IMR-90 (cell line): ENCODE measurements around the gene LRP3. TPM values are rescaled to one million over a fixed set of nuclear protein-coding genes. Genes with fewer than 3 reads are reported as not detected.
A peak's percentile ranks its signal among the peaks of the same experiment; 100 is the strongest.

Experiments used
- ATAC-seq: fragments of 200-7000 bp; cut with Tn5 transposase; 2 replicates; pipeline ENCODE4 v1.9.1; 2020; ENCODE audit warnings: low read depth, mild to moderate bottlenecking, moderate library complexity
- BruUV-seq: library from RNA; stranded (reverse); fragments of 400-500 nt; replicated peaks from 2 replicates; lab custom pipeline; 2021; lab: Mats Ljungman, UMichigan
- CTCF ChIA-PET: fragments of 300-600 bp; formaldehyde crosslinking; extraction: SDS; loops from one replicate; lab custom pipeline; 2021; ENCODE audit warnings: antibody characterized with exemption; lab: Yijun Ruan, JAX
- POLR2A ChIA-PET: fragments of 300-600 bp; sonication (Branson Sonifier 250); formaldehyde crosslinking; loops from one replicate; lab custom pipeline; 2022; ENCODE audit warnings: antibody characterized with exemption; ENCODE audit not compliant: unreplicated experiment; lab: Charles Lee
- DNase-seq: peaks from one replicate; pipeline ENCODE4 v3.0.0; 2013
- H2AFZ ChIP-seq: replicated peaks from 2 replicates; pipeline ENCODE3; 2013; ENCODE audit warnings: low read length, mild to moderate bottlenecking; ENCODE audit not compliant: poor library complexity
- H2AK5ac ChIP-seq: 2 replicates; pipeline ENCODE4 v1.6.1; 2013; ENCODE audit warnings: low read depth, low read length, inconsistent platforms
- H2AK9ac ChIP-seq: replicated peaks from 2 replicates; pipeline ENCODE3; 2013; ENCODE audit warnings: mild to moderate bottlenecking, low read depth, low read length, moderate library complexity; ENCODE audit not compliant: poor library complexity
- H2BK120ac ChIP-seq: 2 replicates; pipeline ENCODE4 v1.6.1; 2013; ENCODE audit warnings: low read depth, low read length, inconsistent platforms
- H2BK15ac ChIP-seq: 3 replicates; pipeline ENCODE4 v1.6.1; 2013; ENCODE audit warnings: low read depth, low read length, inconsistent platforms
- H2BK20ac ChIP-seq: 2 replicates; pipeline ENCODE4 v1.6.1; 2013; ENCODE audit warnings: low read depth, mild to moderate bottlenecking, inconsistent platforms, low read length, moderate library complexity
- H2BK5ac ChIP-seq: 2 replicates; pipeline ENCODE4 v1.6.1; 2013; ENCODE audit warnings: mild to moderate bottlenecking, low read depth, low read length, inconsistent platforms; ENCODE audit not compliant: poor library complexity, severe bottlenecking
- H3K14ac ChIP-seq: replicated peaks from 2 replicates; pipeline ENCODE4 v1.6.1; 2013; ENCODE audit warnings: low read depth, low read length, inconsistent platforms
- H3K18ac ChIP-seq: 2 replicates; pipeline ENCODE4 v1.6.1; 2013; ENCODE audit warnings: low read depth, low read length, control low read depth
- H3K23ac ChIP-seq: 2 replicates; pipeline ENCODE4 v1.6.1; 2013; ENCODE audit warnings: low read depth, low read length, inconsistent platforms
- H3K27ac ChIP-seq: 2 replicates; pipeline ENCODE4 v1.5.1; 2013; ENCODE audit warnings: mild to moderate bottlenecking, control low read depth, low read length; ENCODE audit not compliant: insufficient read depth
- H3K27me3 ChIP-seq: 2 replicates; pipeline ENCODE4 v1.6.1; 2013; ENCODE audit warnings: low read length; ENCODE audit not compliant: control insufficient read depth, insufficient read depth
- H3K36me3 ChIP-seq: 2 replicates; pipeline ENCODE4 v1.6.1; 2013; ENCODE audit warnings: low read length, mixed read lengths; ENCODE audit not compliant: control insufficient read depth, insufficient read depth
- H3K4ac ChIP-seq: 2 replicates; pipeline ENCODE4 v1.6.1; 2013; ENCODE audit warnings: low read depth, low read length, inconsistent platforms
- H3K4me1 ChIP-seq: 2 replicates; pipeline ENCODE4 v1.6.1; 2013; ENCODE audit warnings: low read length, mixed read lengths; ENCODE audit not compliant: control insufficient read depth, insufficient read depth
- H3K4me2 ChIP-seq: 2 replicates; pipeline ENCODE4 v1.6.1; 2013; ENCODE audit warnings: low read depth, mild to moderate bottlenecking, control low read depth, low read length, moderate library complexity
- H3K4me3 ChIP-seq: 2 replicates; pipeline ENCODE4 v1.5.1; 2013; ENCODE audit warnings: low read depth, mild to moderate bottlenecking, control low read depth, low read length, moderate library complexity; ENCODE audit not compliant: insufficient read depth
- H3K56ac ChIP-seq: 2 replicates; pipeline ENCODE4 v1.6.1; 2013; ENCODE audit warnings: low read length, inconsistent platforms; ENCODE audit not compliant: insufficient read depth; ENCODE audit errors: extremely low read depth
- H3K79me1 ChIP-seq, 2 experiments: 2 replicates each; pipeline ENCODE4 v1.6.1; 2013; ENCODE audit warnings: low read length in 2 of 2, inconsistent platforms in 1 of 2, low read depth in 1 of 2
- H3K9ac ChIP-seq: 2 replicates; pipeline ENCODE4 v1.6.1; 2013; ENCODE audit warnings: low read depth, low read length, control low read depth
- H3K9me1 ChIP-seq: 2 replicates; pipeline ENCODE4 v1.6.1; 2013; ENCODE audit warnings: low read length, inconsistent platforms; ENCODE audit not compliant: insufficient read depth
- H3K9me3 ChIP-seq: 2 replicates; pipeline ENCODE4 v1.6.1; 2013; ENCODE audit warnings: low read length; ENCODE audit not compliant: control insufficient read depth, insufficient read depth
- H4K20me1 ChIP-seq: 2 replicates; pipeline ENCODE4 v1.6.1; 2013; ENCODE audit warnings: low read length, inconsistent platforms; ENCODE audit not compliant: insufficient read depth
- H4K5ac ChIP-seq: 2 replicates; pipeline ENCODE4 v1.6.1; 2013; ENCODE audit warnings: mild to moderate bottlenecking, low read depth, low read length, control low read depth
- H4K8ac ChIP-seq, 2 experiments: 2 replicates each; pipeline ENCODE4 v1.6.1; 2013; ENCODE audit warnings: low read depth in 2 of 2, low read length in 2 of 2, control low read depth in 1 of 2, inconsistent platforms in 1 of 2
- H4K91ac ChIP-seq: 2 replicates; pipeline ENCODE4 v1.6.1; 2013; ENCODE audit warnings: low read depth, low read length, inconsistent platforms; ENCODE audit not compliant: insufficient read depth
- CTCF ChIP-seq: conservative IDR thresholded peaks from 2 replicates; pipeline ENCODE4 v1.5.1; 2012; ENCODE audit warnings: mild to moderate bottlenecking, low read depth, low read length, improper control_type of control experiment
- FOS ChIP-seq: fragments of 150-350 bp; IDR thresholded peaks from 2 replicates; pipeline ENCODE4 v1.6.1; 2016; ENCODE audit warnings: low read depth, low read length
- MAFK ChIP-seq: IDR thresholded peaks from 2 replicates; pipeline ENCODE4 v1.6.1; 2012; ENCODE audit warnings: low read depth, low read length, improper control_type of control experiment
- POLR2A ChIP-seq: IDR thresholded peaks from 2 replicates; pipeline ENCODE4 v1.6.1; 2012; ENCODE audit warnings: mild to moderate bottlenecking, low read depth, low read length
- RAD21 ChIP-seq: IDR thresholded peaks from 2 replicates; pipeline ENCODE4 v1.6.1; 2012; ENCODE audit warnings: low read length, improper control_type of control experiment
- SMC3 ChIP-seq: fragments of 150-350 bp; IDR thresholded peaks from 2 replicates; pipeline ENCODE4 v1.6.1; 2016; ENCODE audit warnings: low read depth, mild to moderate bottlenecking, antibody characterized with exemption, low read length, moderate library complexity
- WGBS, 2 experiments: methylation state at CpG; one replicate each; pipeline versions ENCODE4 v1.1.5 to v1.1.7; 2013; ENCODE audit warnings: missing lambda C conversion rate in 2 of 2; ENCODE audit not compliant: insufficient read length in 1 of 2; ENCODE audit errors: extremely low coverage in 2 of 2; 5-methylcytosine and 5-hydroxymethylcytosine counted together
- dilution Hi-C: fragments of 300-500 bp; cut with HindIII; formaldehyde crosslinking; loops from one replicate; pipeline ENCODE4 v1.14.3; 2018; ENCODE audit warnings: low sequenced_read_pairs; ENCODE audit not compliant: unreplicated experiment
- in situ Hi-C: fragments of 300-500 bp; cut with MboI; formaldehyde crosslinking; loops from 3 replicates; pipeline ENCODE4 v1.14.3; 2019; ENCODE audit warnings: low sequenced_read_pairs, inconsistent platforms, mixed read lengths
- intact Hi-C: fragments of 100-400 bp; cut with micrococcal nuclease; formaldehyde crosslinking; loops from 2 replicates; pipeline ENCODE4 v1.10.0; 2022
- polyA plus RNA-seq, 3 experiments: library from polyadenylated mRNA; depleted of rRNA; stranded (reverse); fragments of >200 nt; gene quantifications; 2 replicates each; pipeline ENCODE4 v1.2.3, GENCODE V29; 2012; ENCODE audit warnings: low replicate concordance in 1 of 3
- total RNA-seq: library from RNA; depleted of rRNA; stranded (reverse); fragments of >200 nt; gene quantifications from 2 replicates; pipeline ENCODE4 v1.2.3, GENCODE V29; 2012

Gene LRP3
- total and polyA plus RNA-seq, 2 of the 4 experiments (the other 2 are of a cell fraction), result 8.4 to 20.2 TPM

- ChIA-PET CTCF (interaction anchor here (0.8 to 1.3 kb wide), 2 partner anchors 165 kb away, joined by 3 read pairs; no protein-coding TSS in a partner anchor), POLR2A (no interaction called here)
- H3K79me1 ChIP-seq, result no peaks in the 10 kb centered on the region
- no peak overlapping the region for H3K56ac ChIP-seq
- no peaks in the 10 kb centered on the region for H4K20me1 ChIP-seq
- TF ChIP-seq SMC3 (peak; percentile 46), FOS (no peak), RAD21 (peak; percentile 63), MAFK (no peak), CTCF (peak; percentile 53), POLR2A (no peak)
- H3K4ac ChIP-seq, result no peak overlapping the region
- H3K27ac ChIP-seq, result no peak overlapping the region
- BruUV-seq, result no TSS peak
- no peaks in the 10 kb centered on the region for H3K9me3 ChIP-seq
- H3K4me2 ChIP-seq, result no peak overlapping the region
- no peak overlapping the region for H2AK9ac ChIP-seq
- no peak overlapping the region for H3K18ac ChIP-seq
- H2BK20ac ChIP-seq, result no peak overlapping the region
- intact Hi-C loops (loop anchor here (1.0 kb wide), 1 partner anchor 165 kb away; no protein-coding TSS in a partner anchor), in situ Hi-C loops (no loop called here), dilution Hi-C loops (no loop called here)
- peaks cover 13% of the 10 kb centered on the region; the same call in 1 of the 2 replicates for H3K27me3 ChIP-seq
- no peak overlapping the region for H3K14ac ChIP-seq
- no peak overlapping the region for H4K5ac ChIP-seq
- H3K23ac ChIP-seq, result no peak overlapping the region
- no peak overlapping the region for H2BK120ac ChIP-seq
- peak; percentile 69 for ATAC-seq
- no peak overlapping the region for H2BK5ac ChIP-seq
- H3K9ac ChIP-seq, result no peak overlapping the region
- no peak overlapping the region for H2BK15ac ChIP-seq
- no peak overlapping the region for H4K91ac ChIP-seq
- H2AK5ac ChIP-seq, result no peak overlapping the region
- no peak overlapping the region for H4K8ac ChIP-seq
- H3K4me3 ChIP-seq, result no peak overlapping the region
- 13% methylated on average over 6 of the region's 22 CpGs; no CpG with 5 or more reads in 1 of the 2 experiments for WGBS, 2 experiments
- no peaks in the 10 kb centered on the region for H3K4me1 ChIP-seq
- no peaks in the 10 kb centered on the region for H3K9me1 ChIP-seq
- no peak for DNase-seq
- no peaks in the 10 kb centered on the region for H3K36me3 ChIP-seq
- no peak overlapping the region for H2AFZ ChIP-seq
These were observed 47.5 kb downstream of the LRP3 start for GRCh38 chr19:33241530-33242101.
